ENCODE measurements around the gene ASPA. TPM values are rescaled to one million over a fixed set of nuclear protein-coding genes. Genes with fewer than 3 reads are reported as not detected.

Gene ASPA
- total RNA-seq, 4 donors from 2014 or later, result 1.00 to 5.2 (median 2.9) TPM

- H3K4me3 ChIP-seq, result no peak overlapping the region
- 72 to 93% methylated on average over 3 to 7 of the region's 7 CpGs for WGBS, 2 donors (ENCODE audit: low coverage in 1 of 2)
- TF ChIP-seq POLR2A (IDR thresholded peaks at IDR 0.05) (no peak), EP300 (IDR thresholded peaks at IDR 0.05; ENCODE audit: low read depth) (no peak), POLR2AphosphoS5 (IDR thresholded peaks at IDR 0.05) (no peak)
- TF ChIP-seq, protein P1, sequence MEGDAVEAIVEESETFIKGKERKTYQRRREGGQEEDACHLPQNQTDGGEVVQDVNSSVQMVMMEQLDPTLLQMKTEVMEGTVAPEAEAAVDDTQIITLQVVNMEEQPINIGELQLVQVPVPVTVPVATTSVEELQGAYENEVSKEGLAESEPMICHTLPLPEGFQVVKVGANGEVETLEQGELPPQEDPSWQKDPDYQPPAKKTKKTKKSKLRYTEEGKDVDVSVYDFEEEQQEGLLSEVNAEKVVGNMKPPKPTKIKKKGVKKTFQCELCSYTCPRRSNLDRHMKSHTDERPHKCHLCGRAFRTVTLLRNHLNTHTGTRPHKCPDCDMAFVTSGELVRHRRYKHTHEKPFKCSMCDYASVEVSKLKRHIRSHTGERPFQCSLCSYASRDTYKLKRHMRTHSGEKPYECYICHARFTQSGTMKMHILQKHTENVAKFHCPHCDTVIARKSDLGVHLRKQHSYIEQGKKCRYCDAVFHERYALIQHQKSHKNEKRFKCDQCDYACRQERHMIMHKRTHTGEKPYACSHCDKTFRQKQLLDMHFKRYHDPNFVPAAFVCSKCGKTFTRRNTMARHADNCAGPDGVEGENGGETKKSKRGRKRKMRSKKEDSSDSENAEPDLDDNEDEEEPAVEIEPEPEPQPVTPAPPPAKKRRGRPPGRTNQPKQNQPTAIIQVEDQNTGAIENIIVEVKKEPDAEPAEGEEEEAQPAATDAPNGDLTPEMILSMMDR (IDR thresholded peaks at IDR 0.05), result no peak
Measured at GRCh38 chr17:3497101-3497500, 21.3 kb downstream of the ASPA start.

GRCh38 chr17:3501344-3501743 is 25.5 kb downstream of the ASPA start:
- WGBS, 2 donors (ENCODE audit: low coverage in 1 of 2), result 61 to 66% methylated on average over 5 of the region's 5 CpGs
- no peaks in the 10 kb centered on the region for H3K36me3 ChIP-seq
- intact Hi-C loops (cut with DNase I; ENCODE audit: low total_unique reads), result no loop called here
- peaks cover 0 to 3% of the 10 kb centered on the region in 2 donors for H3K9me3 ChIP-seq
- no peak for TF ChIP-seq POLR2A (IDR thresholded peaks at IDR 0.05)
- no peak for TF ChIP-seq POLR2AphosphoS5 (IDR thresholded peaks at IDR 0.05)
- TF ChIP-seq, protein P1 (IDR thresholded peaks at IDR 0.05), result no peak
- no peak for TF ChIP-seq EP300 (IDR thresholded peaks at IDR 0.05; ENCODE audit: low read depth)
- H3K4me3 ChIP-seq, result no peak overlapping the region
- no peak overlapping the region for H3K27ac ChIP-seq
- in situ Hi-C loops (cut with MboI; ENCODE audit: low pct_ligation_motif_present in 1 of 4, low pct_unique_long_range_greater_than_20kb in 1 of 4, low sequenced_read_pairs in 3 of 4), result no loop called here
- no peaks in the 10 kb centered on the region for H3K4me1 ChIP-seq
- no peaks in the 10 kb centered on the region for H3K27me3 ChIP-seq
- no peak for DNase-seq

More at GRCh38 chr17:3497101-3497500, 21.3 kb downstream of the ASPA start:
- H3K4me1 ChIP-seq, result no peaks in the 10 kb centered on the region
- no peak overlapping the region for H3K27ac ChIP-seq
- no peaks in the 10 kb centered on the region for H3K36me3 ChIP-seq
- no peak for DNase-seq
- in situ Hi-C loops (cut with MboI; ENCODE audit: low pct_ligation_motif_present in 1 of 4, low pct_unique_long_range_greater_than_20kb in 1 of 4, low sequenced_read_pairs in 3 of 4) (loop anchor here in 1 of 4 donors (25.0 kb wide), 1 partner anchor 110 kb away; the partner anchor contains the start of genes OR1E1 and OR3A2), intact Hi-C loops (cut with DNase I; ENCODE audit: low total_unique reads) (no loop called here)
- H3K27me3 ChIP-seq, result no peaks in the 10 kb centered on the region
- H3K9me3 ChIP-seq, result peaks cover 0 to 3% of the 10 kb centered on the region in 2 donors

DNA sequence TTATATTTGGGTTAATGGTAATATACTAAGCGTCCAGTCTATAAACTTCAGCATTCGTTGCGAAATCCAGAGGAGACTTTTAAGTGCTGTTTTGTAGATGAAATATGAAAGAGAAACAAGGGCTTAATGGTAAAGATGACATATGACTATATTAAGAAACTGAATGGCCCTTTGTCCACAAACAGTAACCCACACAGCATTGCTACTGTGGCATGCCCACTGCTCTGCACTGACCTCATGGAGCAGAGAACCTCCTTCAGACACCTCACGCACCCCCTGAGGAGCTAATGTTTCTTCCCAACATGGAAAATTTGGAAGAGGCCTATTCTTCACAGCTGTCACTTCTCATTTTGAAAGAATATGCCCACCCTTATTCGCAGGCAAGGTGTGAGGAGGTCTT is 26.7 kb downstream of the ASPA start:
- intact Hi-C loops (cut with DNase I; ENCODE audit: low total_unique reads) (no loop called here), in situ Hi-C loops (cut with MboI; ENCODE audit: low pct_ligation_motif_present in 1 of 4, low pct_unique_long_range_greater_than_20kb in 1 of 4, low sequenced_read_pairs in 3 of 4) (no loop called here)
- Histone ChIP-seq H3K4me1 (no peaks in the 10 kb centered on the region), H3K9me3 (peaks cover 0 to 3% of the 10 kb centered on the region in 2 donors), H3K36me3 (no peaks in the 10 kb centered on the region), H3K27me3 (no peaks in the 10 kb centered on the region), H3K4me3 (no peak overlapping the region), H3K27ac (no peak overlapping the region)
- TF ChIP-seq POLR2A (IDR thresholded peaks at IDR 0.05), result no peak
- TF ChIP-seq POLR2AphosphoS5 (IDR thresholded peaks at IDR 0.05), result no peak
- TF ChIP-seq, protein P1 (IDR thresholded peaks at IDR 0.05), result no peak
- TF ChIP-seq EP300 (IDR thresholded peaks at IDR 0.05; ENCODE audit: low read depth), result no peak
- no peak for DNase-seq
- WGBS, 2 donors (ENCODE audit: low coverage in 1 of 2), result 71 to 81% methylated on average over 4 to 5 of the region's 5 CpGs

- WGBS, 2 donors (ENCODE audit: low coverage in 1 of 2), result 69 to 71% methylated on average over 1 of the region's 1 CpG
- Histone ChIP-seq H3K9me3 (peaks cover 0 to 3% of the 10 kb centered on the region in 2 donors), H3K36me3 (no peaks in the 10 kb centered on the region), H3K27ac (no peak overlapping the region), H3K4me1 (no peaks in the 10 kb centered on the region), H3K4me3 (no peak overlapping the region), H3K27me3 (no peaks in the 10 kb centered on the region)
- TF ChIP-seq POLR2A (IDR thresholded peaks at IDR 0.05) (no peak), EP300 (IDR thresholded peaks at IDR 0.05; ENCODE audit: low read depth) (no peak), POLR2AphosphoS5 (IDR thresholded peaks at IDR 0.05) (no peak)
- TF ChIP-seq, protein P1 (IDR thresholded peaks at IDR 0.05), result no peak
- in situ Hi-C loops (cut with MboI; ENCODE audit: low pct_ligation_motif_present in 1 of 4, low pct_unique_long_range_greater_than_20kb in 1 of 4, low sequenced_read_pairs in 3 of 4) (no loop called here), intact Hi-C loops (cut with DNase I; ENCODE audit: low total_unique reads) (no loop called here)
- no peak for DNase-seq
Measured at GRCh38 chr17:3503285-3503684, 27.5 kb downstream of the ASPA start.
